WTC11 (cell line): ENCODE measurements around the gene RRAGD. TPM values are rescaled to one million over a fixed set of nuclear protein-coding genes. Genes with fewer than 3 reads are reported as not detected.

ENCODE experiments used
- ATAC-seq: fragments of 200-7000 bp; cut with Tn5 transposase; 2 replicates; pipeline ENCODE4 v1.10.0; 2021; ENCODE audit warnings: mild to moderate bottlenecking, moderate library complexity
- CTCF ChIA-PET: fragments of 300-600 bp; sonication (Branson Sonifier 250); formaldehyde crosslinking; loops from one replicate; lab custom pipeline; 2021; ENCODE audit warnings: antibody characterized with exemption; lab: Charles Lee
- POLR2A ChIA-PET: fragments of 350-600 bp; sonication (Branson Sonifier 250); formaldehyde crosslinking; loops from one replicate; lab custom pipeline; 2021; ENCODE audit warnings: antibody characterized with exemption; lab: Charles Lee
- DNase-seq: peaks from one replicate; pipeline ENCODE4 v3.0.0; 2021; ENCODE audit warnings: low spot score
- H3K27ac Mint-ChIP-seq: 2 replicates; pipeline ENCODE4 v1.8.0; 2021; ENCODE audit warnings: mixed read lengths
- H3K27me3 Mint-ChIP-seq: 2 replicates; pipeline ENCODE4 v1.8.0; 2021; ENCODE audit warnings: low read depth, mild to moderate bottlenecking, moderate library complexity, mixed read lengths
- H3K36me3 Mint-ChIP-seq: 2 replicates; pipeline ENCODE4 v1.8.0; 2021; ENCODE audit warnings: mixed read lengths
- H3K4me1 Mint-ChIP-seq: 2 replicates; pipeline ENCODE4 v1.8.0; 2022; ENCODE audit warnings: mixed read lengths
- H3K4me3 Mint-ChIP-seq: 2 replicates; pipeline ENCODE4 v1.8.0; 2021; ENCODE audit warnings: mild to moderate bottlenecking, moderate library complexity, mixed read lengths
- H3K9me3 Mint-ChIP-seq: 2 replicates; pipeline ENCODE4 v1.8.0; 2021; ENCODE audit warnings: mixed read lengths
- ATF1 ChIP-seq: sonication (generic); formaldehyde crosslinking; IDR thresholded peaks from 2 replicates; pipeline ENCODE4 v1.8.1; 2023; ENCODE audit warnings: mild to moderate bottlenecking, moderate library complexity, missing genetic modification reagents
- CDX4 ChIP-seq: fragments of 250-450 bp; sonication (Bioruptor Pico); IDR thresholded peaks from 2 replicates; pipeline ENCODE4 v1.9.0; 2021; ENCODE audit warnings: moderate library complexity, mild to moderate bottlenecking, inconsistent platforms, borderline replicate concordance
- CREM ChIP-seq: sonication (generic); formaldehyde crosslinking; IDR thresholded peaks from 2 replicates; pipeline ENCODE4 v1.8.1; 2022; ENCODE audit warnings: mild to moderate bottlenecking, missing genetic modification reagents, moderate library complexity
- E2F1 ChIP-seq: sonication (generic); formaldehyde crosslinking; IDR thresholded peaks from 2 replicates; pipeline ENCODE4 v1.8.0; 2022; ENCODE audit warnings: mild to moderate bottlenecking, missing genetic modification reagents
- E2F4 ChIP-seq: sonication (generic); formaldehyde crosslinking; IDR thresholded peaks from 2 replicates; pipeline ENCODE4 v1.8.1; 2022; ENCODE audit warnings: low read depth, mild to moderate bottlenecking, moderate library complexity, missing genetic modification reagents, borderline replicate concordance
- FOXJ3 ChIP-seq: sonication (generic); formaldehyde crosslinking; IDR thresholded peaks from 2 replicates; pipeline ENCODE4 v1.9.0; 2021; ENCODE audit warnings: missing genetic modification reagents, mild to moderate bottlenecking, borderline replicate concordance
- FOXK1 ChIP-seq: sonication (generic); formaldehyde crosslinking; IDR thresholded peaks from 2 replicates; pipeline ENCODE4 v1.8.0; 2022; ENCODE audit warnings: mild to moderate bottlenecking, moderate library complexity, missing genetic modification reagents
- GRHL2 ChIP-seq: fragments of 250-450 bp; sonication (Bioruptor Pico); IDR thresholded peaks from 2 replicates; pipeline ENCODE4 v1.8.0; 2022; ENCODE audit warnings: mild to moderate bottlenecking, moderate library complexity; ENCODE audit not compliant: insufficient replicate concordance, severe bottlenecking
- HMGA2 ChIP-seq: fragments of 250-450 bp; sonication (Bioruptor Pico); IDR thresholded peaks from 2 replicates; pipeline ENCODE4 v1.4.0; 2021; ENCODE audit warnings: mild to moderate bottlenecking, moderate library complexity
- IRF2 ChIP-seq: sonication (generic); formaldehyde crosslinking; IDR thresholded peaks from 2 replicates; pipeline ENCODE4 v1.8.0; 2022; ENCODE audit warnings: low read depth, missing genetic modification reagents, borderline replicate concordance
- JAZF1 ChIP-seq: fragments of 250-450 bp; sonication (Bioruptor Pico); IDR thresholded peaks from 2 replicates; pipeline ENCODE4 v1.9.0; 2021; ENCODE audit warnings: moderate library complexity, mild to moderate bottlenecking, inconsistent platforms
- MYBL2 ChIP-seq: sonication (generic); formaldehyde crosslinking; IDR thresholded peaks from 2 replicates; pipeline ENCODE4 v1.8.1; 2023; ENCODE audit warnings: mild to moderate bottlenecking, moderate library complexity, missing genetic modification reagents
- NR2C2 ChIP-seq: sonication (generic); formaldehyde crosslinking; IDR thresholded peaks from 2 replicates; pipeline ENCODE4 v1.8.0; 2022; ENCODE audit warnings: mild to moderate bottlenecking, missing genetic modification reagents
- NR3C1 ChIP-seq: sonication (generic); formaldehyde crosslinking; conservative IDR thresholded peaks from 2 replicates; pipeline ENCODE4 v1.8.1; 2023; ENCODE audit warnings: low read depth, mild to moderate bottlenecking, missing genetic modification reagents
- RELA ChIP-seq: sonication (generic); formaldehyde crosslinking; IDR thresholded peaks from 2 replicates; pipeline ENCODE4 v1.8.1; 2022; ENCODE audit warnings: missing genetic modification reagents, mild to moderate bottlenecking, borderline replicate concordance
- RORB ChIP-seq: fragments of 250-450 bp; sonication (Bioruptor Pico); IDR thresholded peaks from 2 replicates; pipeline ENCODE4 v1.9.0; 2021; ENCODE audit warnings: mild to moderate bottlenecking
- SOX15 ChIP-seq: fragments of 250-450 bp; sonication (Bioruptor Pico); IDR thresholded peaks from 2 replicates; pipeline ENCODE4 v1.9.0; 2021; ENCODE audit warnings: mild to moderate bottlenecking
- USF1 ChIP-seq: sonication (generic); formaldehyde crosslinking; IDR thresholded peaks from 2 replicates; pipeline ENCODE4 v1.8.0; 2022; ENCODE audit warnings: mild to moderate bottlenecking, missing genetic modification reagents
- ZNF219 ChIP-seq: sonication (generic); formaldehyde crosslinking; IDR thresholded peaks from 2 replicates; pipeline ENCODE4 v1.8.0; 2023; ENCODE audit warnings: missing genetic modification reagents, mild to moderate bottlenecking, borderline replicate concordance
- ZNF263 ChIP-seq: sonication (generic); formaldehyde crosslinking; IDR thresholded peaks from 2 replicates; pipeline ENCODE4 v1.8.1; 2022; ENCODE audit warnings: low read depth, mild to moderate bottlenecking, moderate library complexity, missing genetic modification reagents
- ZNF281 ChIP-seq: sonication (generic); formaldehyde crosslinking; IDR thresholded peaks from 2 replicates; pipeline ENCODE4 v1.8.0; 2023; ENCODE audit warnings: mild to moderate bottlenecking, missing genetic modification reagents
- ZNF317 ChIP-seq: sonication (generic); formaldehyde crosslinking; IDR thresholded peaks from 2 replicates; pipeline ENCODE4 v1.8.1; 2023; ENCODE audit warnings: low read depth, mild to moderate bottlenecking, moderate library complexity, missing genetic modification reagents, borderline replicate concordance
- ZNF416 ChIP-seq: fragments of 250-450 bp; sonication (Bioruptor Pico); IDR thresholded peaks from 2 replicates; pipeline ENCODE4 v1.9.0; 2021; ENCODE audit warnings: mild to moderate bottlenecking, inconsistent platforms
- ZSCAN18 ChIP-seq: fragments of 250-450 bp; sonication (Bioruptor Pico); IDR thresholded peaks from 2 replicates; pipeline ENCODE4 v2.1.2; 2022; ENCODE audit warnings: mild to moderate bottlenecking, moderate library complexity
- total RNA-seq: library from RNA; stranded (reverse); gene quantifications from 3 replicates; pipeline ENCODE4 v1.2.3, GENCODE V29; 2021

RRAGD gene
- total RNA-seq, 1 experiment from 2014 or later, result 25.4 TPM

- ChIA-PET CTCF (interaction anchor here (0.7 to 2.9 kb wide), 4 partner anchors 11 to 377 kb away, joined by 3 to 17 read pairs (median 4); no protein-coding TSS in a partner anchor), POLR2A (no interaction called here)
- Mint-ChIP-seq H3K4me1 (peaks cover 5% of the 10 kb centered on the region; the same call in 1 of the 2 replicates), H3K4me3 (no peak overlapping the region), H3K27me3 (peaks cover 19% of the 10 kb centered on the region), H3K9me3 (no peaks in the 10 kb centered on the region), H3K36me3 (no peaks in the 10 kb centered on the region), H3K27ac (no peak overlapping the region)
- ATAC-seq (no peak), DNase-seq (no peak)
- no peak for TF ChIP-seq CDX4 (CRISPR knock-in tag)
- no peak for TF ChIP-seq GRHL2 (CRISPR knock-in tag)
- TF ChIP-seq ZNF416 (CRISPR knock-in tag), result no peak
- no peak for TF ChIP-seq SOX15 (CRISPR knock-in tag)
- no peak for TF ChIP-seq CREM
- no peak for TF ChIP-seq MYBL2 (CRISPR knock-in tag)
- TF ChIP-seq RORB, result no peak
- no peak for TF ChIP-seq ZNF317 (CRISPR knock-in tag)
- no peak for TF ChIP-seq FOXK1 (CRISPR knock-in tag)
- TF ChIP-seq ATF1 (CRISPR knock-in tag), result no peak
- TF ChIP-seq NR3C1 (CRISPR knock-in tag), result no peak
- no peak for TF ChIP-seq E2F1 (CRISPR knock-in tag)
- no peak for TF ChIP-seq FOXJ3 (CRISPR knock-in tag)
- TF ChIP-seq ZNF281 (CRISPR knock-in tag), result no peak
- no peak for TF ChIP-seq JAZF1 (CRISPR knock-in tag)
Measured at GRCh38 chr6:89360415-89360999, 51.6 kb downstream of the RRAGD start.

GRCh38 chr6:89359561-89359960, 52.5 kb downstream of the RRAGD start:
- ATAC-seq (peak; percentile 55), DNase-seq (no peak)
- Mint-ChIP-seq H3K36me3 (no peaks in the 10 kb centered on the region), H3K27me3 (peaks cover 27% of the 10 kb centered on the region), H3K9me3 (no peaks in the 10 kb centered on the region)
- POLR2A ChIA-PET, result interaction anchor here (0.5 to 0.7 kb wide), 3 partner anchors 14 to 154 kb away, joined by 4 to 8 read pairs (median 5); no protein-coding TSS in a partner anchor
- TF ChIP-seq HMGA2 (CRISPR knock-in tag) (no peak), GRHL2 (CRISPR knock-in tag) (no peak), IRF2 (CRISPR knock-in tag) (no peak), E2F4 (CRISPR knock-in tag) (no peak), ZSCAN18 (CRISPR knock-in tag) (no peak), ZNF281 (CRISPR knock-in tag) (no peak), ZNF219 (CRISPR knock-in tag) (no peak), NR2C2 (no peak), USF1 (CRISPR knock-in tag) (no peak), ZNF263 (CRISPR knock-in tag) (no peak), RELA (CRISPR knock-in tag) (no peak)
- TF ChIP-seq, all 79 proteins: peak for 0
- CTCF ChIA-PET, result interaction anchor here (0.6 to 1.6 kb wide), 7 partner anchors 9 to 376 kb away, joined by 3 to 16 read pairs (median 5); no protein-coding TSS in a partner anchor
- Mint-ChIP-seq H3K4me1 (peaks cover 5% of the 10 kb centered on the region; the same call in 1 of the 2 replicates), H3K27ac (no peak overlapping the region), H3K4me3 (no peak overlapping the region)
